ENCODE measurements around the gene ITGB1.

DNA sequence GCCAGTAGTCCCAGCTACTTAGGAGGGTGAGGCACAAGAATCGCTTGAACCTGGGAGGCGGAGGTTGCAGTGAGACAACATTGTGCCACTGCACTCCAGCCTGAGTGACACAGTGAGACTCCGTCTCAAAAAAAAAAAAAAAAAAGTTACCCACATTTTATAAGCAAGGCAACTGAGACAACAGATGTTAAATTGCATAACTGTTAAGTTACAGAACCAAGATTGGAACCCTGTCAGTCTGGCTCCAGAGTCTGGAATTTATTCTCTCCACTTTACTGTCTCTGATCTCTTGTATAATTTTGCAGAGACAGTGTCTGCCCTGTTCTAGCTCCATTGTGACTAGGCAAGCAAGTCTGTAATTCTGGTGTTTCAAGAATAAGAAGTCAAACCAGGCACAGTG is 6.2 kb upstream of the ITGB1 start:
- no peak for TF ChIP-seq POLR2AphosphoS5 (IDR thresholded peaks at IDR 0.05; ENCODE audit: low read depth)
- TF ChIP-seq, protein P1, sequence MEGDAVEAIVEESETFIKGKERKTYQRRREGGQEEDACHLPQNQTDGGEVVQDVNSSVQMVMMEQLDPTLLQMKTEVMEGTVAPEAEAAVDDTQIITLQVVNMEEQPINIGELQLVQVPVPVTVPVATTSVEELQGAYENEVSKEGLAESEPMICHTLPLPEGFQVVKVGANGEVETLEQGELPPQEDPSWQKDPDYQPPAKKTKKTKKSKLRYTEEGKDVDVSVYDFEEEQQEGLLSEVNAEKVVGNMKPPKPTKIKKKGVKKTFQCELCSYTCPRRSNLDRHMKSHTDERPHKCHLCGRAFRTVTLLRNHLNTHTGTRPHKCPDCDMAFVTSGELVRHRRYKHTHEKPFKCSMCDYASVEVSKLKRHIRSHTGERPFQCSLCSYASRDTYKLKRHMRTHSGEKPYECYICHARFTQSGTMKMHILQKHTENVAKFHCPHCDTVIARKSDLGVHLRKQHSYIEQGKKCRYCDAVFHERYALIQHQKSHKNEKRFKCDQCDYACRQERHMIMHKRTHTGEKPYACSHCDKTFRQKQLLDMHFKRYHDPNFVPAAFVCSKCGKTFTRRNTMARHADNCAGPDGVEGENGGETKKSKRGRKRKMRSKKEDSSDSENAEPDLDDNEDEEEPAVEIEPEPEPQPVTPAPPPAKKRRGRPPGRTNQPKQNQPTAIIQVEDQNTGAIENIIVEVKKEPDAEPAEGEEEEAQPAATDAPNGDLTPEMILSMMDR (conservative IDR thresholded peaks at IDR 0.05; ENCODE audit: low read depth in 2 of 2): no peak
- no peak for TF ChIP-seq EZH2phosphoT487 (IDR thresholded peaks at IDR 0.05; ENCODE audit: unreplicated experiment)
- TF ChIP-seq CREB1 (CRISPR knock-in tag; IDR thresholded peaks at IDR 0.05; ENCODE audit: low read depth): no peak
- no peak for TF ChIP-seq EZH2 (IDR thresholded peaks at IDR 0.05; ENCODE audit: low read depth, unreplicated experiment)
- TF ChIP-seq, protein P2, sequence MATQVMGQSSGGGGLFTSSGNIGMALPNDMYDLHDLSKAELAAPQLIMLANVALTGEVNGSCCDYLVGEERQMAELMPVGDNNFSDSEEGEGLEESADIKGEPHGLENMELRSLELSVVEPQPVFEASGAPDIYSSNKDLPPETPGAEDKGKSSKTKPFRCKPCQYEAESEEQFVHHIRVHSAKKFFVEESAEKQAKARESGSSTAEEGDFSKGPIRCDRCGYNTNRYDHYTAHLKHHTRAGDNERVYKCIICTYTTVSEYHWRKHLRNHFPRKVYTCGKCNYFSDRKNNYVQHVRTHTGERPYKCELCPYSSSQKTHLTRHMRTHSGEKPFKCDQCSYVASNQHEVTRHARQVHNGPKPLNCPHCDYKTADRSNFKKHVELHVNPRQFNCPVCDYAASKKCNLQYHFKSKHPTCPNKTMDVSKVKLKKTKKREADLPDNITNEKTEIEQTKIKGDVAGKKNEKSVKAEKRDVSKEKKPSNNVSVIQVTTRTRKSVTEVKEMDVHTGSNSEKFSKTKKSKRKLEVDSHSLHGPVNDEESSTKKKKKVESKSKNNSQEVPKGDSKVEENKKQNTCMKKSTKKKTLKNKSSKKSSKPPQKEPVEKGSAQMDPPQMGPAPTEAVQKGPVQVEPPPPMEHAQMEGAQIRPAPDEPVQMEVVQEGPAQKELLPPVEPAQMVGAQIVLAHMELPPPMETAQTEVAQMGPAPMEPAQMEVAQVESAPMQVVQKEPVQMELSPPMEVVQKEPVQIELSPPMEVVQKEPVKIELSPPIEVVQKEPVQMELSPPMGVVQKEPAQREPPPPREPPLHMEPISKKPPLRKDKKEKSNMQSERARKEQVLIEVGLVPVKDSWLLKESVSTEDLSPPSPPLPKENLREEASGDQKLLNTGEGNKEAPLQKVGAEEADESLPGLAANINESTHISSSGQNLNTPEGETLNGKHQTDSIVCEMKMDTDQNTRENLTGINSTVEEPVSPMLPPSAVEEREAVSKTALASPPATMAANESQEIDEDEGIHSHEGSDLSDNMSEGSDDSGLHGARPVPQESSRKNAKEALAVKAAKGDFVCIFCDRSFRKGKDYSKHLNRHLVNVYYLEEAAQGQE (IDR thresholded peaks at IDR 0.05; ENCODE audit: unreplicated experiment): no peak
- TF ChIP-seq ZNF331 (CRISPR knock-in tag; IDR thresholded peaks at IDR 0.05; ENCODE audit: low read depth): no peak
- TF ChIP-seq, protein P3, sequence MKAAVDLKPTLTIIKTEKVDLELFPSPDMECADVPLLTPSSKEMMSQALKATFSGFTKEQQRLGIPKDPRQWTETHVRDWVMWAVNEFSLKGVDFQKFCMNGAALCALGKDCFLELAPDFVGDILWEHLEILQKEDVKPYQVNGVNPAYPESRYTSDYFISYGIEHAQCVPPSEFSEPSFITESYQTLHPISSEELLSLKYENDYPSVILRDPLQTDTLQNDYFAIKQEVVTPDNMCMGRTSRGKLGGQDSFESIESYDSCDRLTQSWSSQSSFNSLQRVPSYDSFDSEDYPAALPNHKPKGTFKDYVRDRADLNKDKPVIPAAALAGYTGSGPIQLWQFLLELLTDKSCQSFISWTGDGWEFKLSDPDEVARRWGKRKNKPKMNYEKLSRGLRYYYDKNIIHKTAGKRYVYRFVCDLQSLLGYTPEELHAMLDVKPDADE (IDR thresholded peaks at IDR 0.05): no peak
- no peak for TF ChIP-seq JUNB (IDR thresholded peaks at IDR 0.05; ENCODE audit: unreplicated experiment)
- TF ChIP-seq ZNF114 (CRISPR knock-in tag; IDR thresholded peaks at IDR 0.05): no peak
- TF ChIP-seq STAT1 (IDR thresholded peaks at IDR 0.05; ENCODE audit: unreplicated experiment): no peak
- TF ChIP-seq NANOG (IDR thresholded peaks at IDR 0.05; ENCODE audit: borderline replicate concordance): no peak
